Measurements from ENCODE around the gene BSN.

- TF ChIP-seq CTCF (IDR thresholded peaks at IDR 0.05), result no peak
- no peak for TF ChIP-seq ZFX (IDR thresholded peaks at IDR 0.05; ENCODE audit: borderline replicate concordance)
These were observed 115.1 kb downstream of the BSN start for GRCh38 chr3:49669352-49669751.

All from 22Rv1 (cell line).